OCI-LY1 (cell line): Measurements from ENCODE around the gene FANCB.

ENCODE experiments used
- H2AFZ ChIP-seq: fragments of 200-600 bp; sonication (generic), shearing (Covaris generic); 2 replicates; pipeline ENCODE4 v1.6.0; 2014; ENCODE audit warnings: antibody characterized with exemption, mild to moderate bottlenecking, low read length
- H3F3A ChIP-seq: fragments of 200-600 bp; sonication (generic), shearing (Covaris generic); 2 replicates; pipeline ENCODE4 v1.6.0; 2014; ENCODE audit warnings: mild to moderate bottlenecking, antibody characterized with exemption, low read length, moderate library complexity; ENCODE audit not compliant: insufficient read depth
- H3K27ac ChIP-seq: fragments of 200-600 bp; sonication (generic); 2 replicates; pipeline ENCODE4 v1.5.1; 2014; ENCODE audit warnings: low read length, mixed run types, mild to moderate bottlenecking, low read depth; ENCODE audit not compliant: poor library complexity, severe bottlenecking
- H3K27me3 ChIP-seq: fragments of 200-600 bp; sonication (generic); 2 replicates; pipeline ENCODE4 v1.6.0; 2014; ENCODE audit warnings: antibody characterized with exemption, mild to moderate bottlenecking, low read length, moderate library complexity; ENCODE audit not compliant: insufficient read depth
- H3K36me3 ChIP-seq: fragments of 200-600 bp; sonication (generic); 2 replicates; pipeline ENCODE4 v1.6.1; 2014; ENCODE audit warnings: mild to moderate bottlenecking, antibody characterized with exemption, low read length, moderate library complexity, mixed read lengths; ENCODE audit not compliant: insufficient read depth
- H3K4me1 ChIP-seq: fragments of 200-600 bp; sonication (generic); 2 replicates; pipeline ENCODE4 v1.5.1; 2014; ENCODE audit warnings: mild to moderate bottlenecking, low read length, moderate library complexity; ENCODE audit not compliant: insufficient read depth, severe bottlenecking
- H3K4me2 ChIP-seq: fragments of 200-600 bp; sonication (generic), shearing (Covaris generic); 2 replicates; pipeline ENCODE4 v1.6.1; 2014; ENCODE audit warnings: low read length
- H3K4me3 ChIP-seq: fragments of 200-600 bp; sonication (generic); 2 replicates; pipeline ENCODE4 v1.5.1; 2014; ENCODE audit warnings: low read length, low read depth, mild to moderate bottlenecking, mixed read lengths; ENCODE audit not compliant: poor library complexity, severe bottlenecking
- H3K79me2 ChIP-seq: fragments of 200-600 bp; shearing (Covaris generic); 2 replicates; pipeline ENCODE4 v1.6.1; 2016; ENCODE audit warnings: mixed run types, low read length, mixed read lengths; ENCODE audit not compliant: insufficient read depth
- H3K9ac ChIP-seq: fragments of 200-600 bp; sonication (generic), shearing (Covaris generic); 2 replicates; pipeline ENCODE4 v1.6.1; 2014; ENCODE audit warnings: mild to moderate bottlenecking, low read length, mixed read lengths
- H3K9me2 ChIP-seq: fragments of 200-600 bp; sonication (generic), shearing (Covaris generic); 2 replicates; pipeline ENCODE4 v1.6.1; 2014; ENCODE audit warnings: low read depth, mild to moderate bottlenecking, low read length, mixed read lengths
- H3K9me3 ChIP-seq: fragments of 200-600 bp; shearing (Covaris generic); 2 replicates; pipeline ENCODE4 v1.6.1; 2014; ENCODE audit warnings: low read length, mixed read lengths
- H4K20me1 ChIP-seq: fragments of 200-600 bp; sonication (generic), shearing (Covaris generic); 2 replicates; pipeline ENCODE4 v1.6.0; 2016; ENCODE audit warnings: mild to moderate bottlenecking, low read length; ENCODE audit not compliant: insufficient read depth
- CTCF ChIP-seq: fragments of 200-600 bp; sonication (generic), shearing (Covaris generic); IDR thresholded peaks from 2 replicates; pipeline ENCODE4 v1.5.1; 2017; ENCODE audit warnings: mild to moderate bottlenecking, antibody characterized with exemption, low read length, moderate library complexity, mixed read lengths
- EZH2 ChIP-seq: fragments of 200-600 bp; sonication (generic), shearing (Covaris generic); IDR thresholded peaks from 2 replicates; pipeline ENCODE4 v1.8.0; 2017; ENCODE audit warnings: borderline replicate concordance, mixed run types, mild to moderate bottlenecking, antibody characterized with exemption, low read length, moderate library complexity, mixed read lengths

Gene FANCB

GRCh38 chrX:14865201-14865600 is 7.7 kb downstream of the FANCB start:
- H3K9me2 ChIP-seq: no peaks in the 10 kb centered on the region
- peaks cover 45% of the 10 kb centered on the region for H3K36me3 ChIP-seq
- H2AFZ ChIP-seq: no peak overlapping the region
- no peak overlapping the region for H3K4me2 ChIP-seq
- no peaks in the 10 kb centered on the region for H3K9me3 ChIP-seq
- peaks cover 33% of the 10 kb centered on the region for H3K79me2 ChIP-seq
- no peaks in the 10 kb centered on the region for H3F3A ChIP-seq
- no peak overlapping the region for H3K27ac ChIP-seq
- H4K20me1 ChIP-seq: no peaks in the 10 kb centered on the region
- no peak overlapping the region for H3K9ac ChIP-seq
- no peak for TF ChIP-seq EZH2
- no peak for TF ChIP-seq CTCF
- no peak overlapping the region for H3K4me3 ChIP-seq
- no peaks in the 10 kb centered on the region for H3K4me1 ChIP-seq
- no peaks in the 10 kb centered on the region for H3K27me3 ChIP-seq

GRCh38 chrX:14864631-14865030 is 8.2 kb downstream of the FANCB start:
- no peak overlapping the region for H3K4me3 ChIP-seq
- no peaks in the 10 kb centered on the region for H3F3A ChIP-seq
- H3K9ac ChIP-seq: no peak overlapping the region
- H3K27me3 ChIP-seq: no peaks in the 10 kb centered on the region
- H3K36me3 ChIP-seq: peaks cover 45% of the 10 kb centered on the region
- TF ChIP-seq CTCF: no peak
- no peak for TF ChIP-seq EZH2
- no peaks in the 10 kb centered on the region for H3K9me3 ChIP-seq
- H3K27ac ChIP-seq: no peak overlapping the region
- H2AFZ ChIP-seq: no peak overlapping the region
- H3K9me2 ChIP-seq: no peaks in the 10 kb centered on the region
- no peaks in the 10 kb centered on the region for H3K4me1 ChIP-seq
- no peak overlapping the region for H3K4me2 ChIP-seq
- no peaks in the 10 kb centered on the region for H4K20me1 ChIP-seq
- H3K79me2 ChIP-seq: peaks cover 27% of the 10 kb centered on the region

GRCh38 chrX:14851526-14851925 is 21.3 kb downstream of the FANCB start:
- Histone ChIP-seq H3K27ac (no peak overlapping the region), H3K4me1 (no peaks in the 10 kb centered on the region), H3K36me3 (peaks cover 7% of the 10 kb centered on the region; the same call in 1 of the 2 replicates), H3K9me2 (no peaks in the 10 kb centered on the region), H3K27me3 (no peaks in the 10 kb centered on the region), H4K20me1 (no peaks in the 10 kb centered on the region), H2AFZ (no peak overlapping the region), H3K9me3 (no peaks in the 10 kb centered on the region), H3K4me2 (no peak overlapping the region), H3F3A (no peaks in the 10 kb centered on the region), H3K4me3 (no peak overlapping the region), H3K79me2 (no peaks in the 10 kb centered on the region), H3K9ac (no peak overlapping the region)
- no peak for TF ChIP-seq EZH2
- TF ChIP-seq CTCF: no peak
